A673 (cell line): ENCODE data around the gene BNC2. TPM values are rescaled to one million over a fixed set of nuclear protein-coding genes. Genes with fewer than 3 reads are reported as not detected.

Experiments used
- BruUV-seq: library from RNA; stranded (reverse); fragments of 400-500 nt; replicated peaks from 2 replicates; lab custom pipeline; 2021; lab: Mats Ljungman, UMichigan
- CTCF ChIA-PET: fragments of 300-600 bp; sonication (Branson Sonifier 250); formaldehyde crosslinking; loops from one replicate; lab custom pipeline; 2022; ENCODE audit warnings: antibody characterized with exemption; lab: Charles Lee
- POLR2A ChIA-PET: fragments of 300-600 bp; sonication (Branson Sonifier 250); formaldehyde crosslinking; loops from one replicate; lab custom pipeline; 2022; ENCODE audit warnings: antibody characterized with exemption; ENCODE audit not compliant: low non-redundant PET; lab: Charles Lee
- DNase-seq: peaks from one replicate; pipeline ENCODE4 v3.0.0-alpha.2; 2015; ENCODE audit warnings: low spot score
- H3K27ac ChIP-seq: fragments of 200-600 bp; sonication (generic); 2 replicates; pipeline ENCODE4 v1.5.1; 2016; ENCODE audit warnings: mixed run types, low read depth, mild to moderate bottlenecking, mixed read lengths, antibody characterized with exemption, low read length; ENCODE audit not compliant: poor library complexity, severe bottlenecking
- H3K27me3 ChIP-seq: fragments of 200-600 bp; sonication (generic); replicated peaks from 2 replicates; pipeline ENCODE4 v1.6.1; 2017; ENCODE audit warnings: mixed run types, low read depth, mild to moderate bottlenecking, mixed read lengths, antibody characterized with exemption, low read length; ENCODE audit not compliant: insufficient read depth, poor library complexity
- H3K36me3 ChIP-seq: fragments of 200-600 bp; sonication (generic); 2 replicates; pipeline ENCODE4 v1.6.1; 2016; ENCODE audit warnings: mixed run types, mild to moderate bottlenecking, mixed read lengths, antibody characterized with exemption, low read length; ENCODE audit not compliant: insufficient read depth, poor library complexity, severe bottlenecking
- H3K4me1 ChIP-seq: fragments of 200-600 bp; sonication (generic); 2 replicates; pipeline ENCODE4 v1.6.1; 2017; ENCODE audit warnings: mixed run types, mild to moderate bottlenecking, mixed read lengths, antibody characterized with exemption, low read length; ENCODE audit not compliant: insufficient read depth, poor library complexity, severe bottlenecking
- H3K4me3 ChIP-seq: fragments of 200-600 bp; sonication (generic); 2 replicates; pipeline ENCODE4 v1.5.1; 2016; ENCODE audit warnings: low read depth, mixed run types, mild to moderate bottlenecking, mixed read lengths, low read length; ENCODE audit not compliant: poor library complexity, severe bottlenecking
- H3K9me3 ChIP-seq: fragments of 200-600 bp; sonication (generic); 2 replicates; pipeline ENCODE4 v1.6.1; 2016; ENCODE audit warnings: mixed run types, low read depth, mild to moderate bottlenecking, mixed read lengths, antibody characterized with exemption, low read length; ENCODE audit not compliant: poor library complexity, severe bottlenecking
- EZH2 ChIP-seq: fragments of 200-600 bp; sonication (generic); IDR thresholded peaks from 2 replicates; pipeline ENCODE4 v1.6.1; 2017; ENCODE audit warnings: borderline replicate concordance, low read depth, mild to moderate bottlenecking, mixed read lengths, antibody characterized with exemption, low read length; ENCODE audit not compliant: poor library complexity, severe bottlenecking
- intact Hi-C: fragments of 100-400 bp; cut with micrococcal nuclease; formaldehyde crosslinking; loops from one replicate; pipeline ENCODE4 v1.10.0; 2022; ENCODE audit not compliant: unreplicated experiment
- total RNA-seq: library from RNA; stranded (reverse); gene quantifications from 2 replicates; pipeline ENCODE4 v1.2.3, GENCODE V29; 2021
- TF ChIP-seq, protein P1 (sequence below): fragments of 300-800, 200-600 bp; sonication (generic); conservative IDR thresholded peaks from 2 replicates; pipeline ENCODE4 v1.5.1; 2017; ENCODE audit warnings: low read depth, mild to moderate bottlenecking, antibody characterized with exemption, low read length, moderate library complexity, mixed read lengths

The BNC2 gene
- total RNA-seq, 1 experiment from 2014 or later, result 0.45 TPM

DNA sequence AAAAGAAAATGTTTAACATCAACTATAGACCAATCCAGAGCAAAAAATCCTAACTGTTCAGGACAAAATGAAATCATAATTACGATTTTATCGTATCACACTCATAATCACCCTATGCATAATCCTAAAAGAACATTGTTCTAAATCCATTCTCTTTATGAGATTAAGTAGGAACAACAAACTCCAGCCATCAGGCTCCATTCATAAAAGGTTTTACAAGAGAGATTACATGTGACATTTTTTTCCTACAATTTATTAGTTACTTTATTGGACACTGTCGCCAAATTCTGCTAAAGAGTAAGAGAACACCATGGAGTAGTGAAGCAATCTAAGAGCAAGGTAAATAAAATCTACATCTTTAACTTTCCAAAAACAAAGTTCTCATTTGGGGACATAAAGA, 198.0 kb downstream of the BNC2 start:
- POLR2A ChIA-PET, result no interaction called here
- H3K4me1 ChIP-seq, result no peaks in the 10 kb centered on the region
- no peak overlapping the region for H3K27ac ChIP-seq
- TF ChIP-seq, protein P1, sequence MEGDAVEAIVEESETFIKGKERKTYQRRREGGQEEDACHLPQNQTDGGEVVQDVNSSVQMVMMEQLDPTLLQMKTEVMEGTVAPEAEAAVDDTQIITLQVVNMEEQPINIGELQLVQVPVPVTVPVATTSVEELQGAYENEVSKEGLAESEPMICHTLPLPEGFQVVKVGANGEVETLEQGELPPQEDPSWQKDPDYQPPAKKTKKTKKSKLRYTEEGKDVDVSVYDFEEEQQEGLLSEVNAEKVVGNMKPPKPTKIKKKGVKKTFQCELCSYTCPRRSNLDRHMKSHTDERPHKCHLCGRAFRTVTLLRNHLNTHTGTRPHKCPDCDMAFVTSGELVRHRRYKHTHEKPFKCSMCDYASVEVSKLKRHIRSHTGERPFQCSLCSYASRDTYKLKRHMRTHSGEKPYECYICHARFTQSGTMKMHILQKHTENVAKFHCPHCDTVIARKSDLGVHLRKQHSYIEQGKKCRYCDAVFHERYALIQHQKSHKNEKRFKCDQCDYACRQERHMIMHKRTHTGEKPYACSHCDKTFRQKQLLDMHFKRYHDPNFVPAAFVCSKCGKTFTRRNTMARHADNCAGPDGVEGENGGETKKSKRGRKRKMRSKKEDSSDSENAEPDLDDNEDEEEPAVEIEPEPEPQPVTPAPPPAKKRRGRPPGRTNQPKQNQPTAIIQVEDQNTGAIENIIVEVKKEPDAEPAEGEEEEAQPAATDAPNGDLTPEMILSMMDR, result no peak
- TF ChIP-seq EZH2, result no peak
- H3K4me3 ChIP-seq, result no peak overlapping the region
- CTCF ChIA-PET, result no interaction called here
- no peaks in the 10 kb centered on the region for H3K9me3 ChIP-seq
- BruUV-seq, result no TSS peak
- no peak for DNase-seq
- H3K36me3 ChIP-seq, result no peaks in the 10 kb centered on the region
- intact Hi-C loops, result no loop called here
- H3K27me3 ChIP-seq, result no peaks in the 10 kb centered on the region

DNA sequence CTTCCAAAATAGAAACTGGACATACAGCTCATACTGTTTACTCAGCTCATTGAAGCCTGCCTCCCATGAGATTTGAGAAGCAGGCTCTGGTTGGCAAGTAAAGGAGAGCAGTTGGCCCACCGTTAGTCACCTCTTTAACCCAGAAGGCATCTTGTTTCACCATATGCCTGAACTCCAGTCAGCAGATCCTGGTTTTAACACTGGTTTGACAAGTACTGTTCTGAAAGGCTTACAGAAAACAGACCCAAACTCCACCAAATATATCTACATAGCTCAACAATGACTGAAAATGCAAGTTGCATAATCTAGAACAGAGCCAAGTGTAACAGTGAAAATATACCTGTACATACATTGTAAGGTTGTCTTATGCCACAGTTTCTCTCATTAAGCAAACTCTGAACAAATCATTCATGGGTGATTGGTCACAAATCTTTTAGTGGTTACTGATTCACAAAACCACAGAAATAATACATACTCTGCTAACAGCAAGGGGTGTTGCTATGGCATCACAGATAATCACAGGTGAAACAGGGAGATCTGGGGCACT, 198.8 kb downstream of the BNC2 start:
- TF ChIP-seq, protein P1, result no peak
- no peak for TF ChIP-seq EZH2
- Histone ChIP-seq H3K27me3 (no peaks in the 10 kb centered on the region), H3K36me3 (no peaks in the 10 kb centered on the region), H3K4me3 (no peak overlapping the region), H3K9me3 (no peaks in the 10 kb centered on the region), H3K27ac (no peak overlapping the region), H3K4me1 (no peaks in the 10 kb centered on the region)
- POLR2A ChIA-PET, result no interaction called here
- CTCF ChIA-PET, result no interaction called here
- intact Hi-C loops, result no loop called here
- DNase-seq, result no peak
- no TSS peak for BruUV-seq

DNA sequence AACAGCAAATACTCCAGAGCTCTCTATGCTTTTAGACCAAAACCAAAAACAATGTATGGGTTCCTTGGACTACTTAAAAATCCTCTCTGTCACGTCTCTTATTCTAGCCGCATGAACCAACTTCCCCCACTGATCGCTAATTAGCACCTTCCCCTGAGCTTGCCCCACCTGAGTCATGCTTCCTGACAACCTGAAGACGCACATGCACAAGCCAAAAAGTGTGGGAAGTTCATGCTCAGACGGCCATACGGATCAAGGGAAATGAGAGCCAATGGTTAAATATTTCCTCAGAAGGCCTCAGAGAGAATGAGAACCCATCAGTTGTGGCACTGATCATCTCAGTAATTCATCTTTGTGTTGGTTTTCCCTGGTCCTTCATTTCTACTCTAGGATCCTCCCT, 199.7 kb downstream of the BNC2 start:
- ChIA-PET POLR2A (no interaction called here), CTCF (no interaction called here)
- Histone ChIP-seq H3K9me3 (no peaks in the 10 kb centered on the region), H3K4me3 (no peak overlapping the region), H3K4me1 (no peaks in the 10 kb centered on the region), H3K36me3 (no peaks in the 10 kb centered on the region), H3K27me3 (no peaks in the 10 kb centered on the region), H3K27ac (no peak overlapping the region)
- no peak for DNase-seq
- intact Hi-C loops, result no loop called here
- TF ChIP-seq, protein P1, result no peak
- TF ChIP-seq EZH2, result no peak
- BruUV-seq, result no TSS peak
